ENCODE data around the gene DNAJB11.

DNA sequence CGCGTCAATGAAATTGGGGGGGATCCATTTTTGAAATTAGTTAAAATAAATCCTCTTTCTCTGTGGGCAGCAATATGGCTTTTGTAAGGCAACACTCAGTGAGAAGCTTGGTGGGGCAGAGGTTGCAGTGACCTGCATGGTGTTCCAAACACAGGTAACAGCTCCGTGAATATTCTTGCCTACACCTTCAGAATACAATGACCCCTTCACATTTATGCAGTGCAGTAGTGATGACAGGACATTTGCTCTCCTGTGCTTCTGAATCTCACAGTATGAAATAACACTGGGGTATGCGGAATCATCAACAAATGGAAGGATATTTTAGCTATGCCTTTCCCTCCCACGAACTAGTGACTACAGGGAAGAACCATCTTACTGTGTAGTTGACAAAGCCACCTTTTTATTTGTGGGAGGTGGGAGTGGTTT is 49.3 kb downstream of the DNAJB11 start:
- TF ChIP-seq, protein P1, sequence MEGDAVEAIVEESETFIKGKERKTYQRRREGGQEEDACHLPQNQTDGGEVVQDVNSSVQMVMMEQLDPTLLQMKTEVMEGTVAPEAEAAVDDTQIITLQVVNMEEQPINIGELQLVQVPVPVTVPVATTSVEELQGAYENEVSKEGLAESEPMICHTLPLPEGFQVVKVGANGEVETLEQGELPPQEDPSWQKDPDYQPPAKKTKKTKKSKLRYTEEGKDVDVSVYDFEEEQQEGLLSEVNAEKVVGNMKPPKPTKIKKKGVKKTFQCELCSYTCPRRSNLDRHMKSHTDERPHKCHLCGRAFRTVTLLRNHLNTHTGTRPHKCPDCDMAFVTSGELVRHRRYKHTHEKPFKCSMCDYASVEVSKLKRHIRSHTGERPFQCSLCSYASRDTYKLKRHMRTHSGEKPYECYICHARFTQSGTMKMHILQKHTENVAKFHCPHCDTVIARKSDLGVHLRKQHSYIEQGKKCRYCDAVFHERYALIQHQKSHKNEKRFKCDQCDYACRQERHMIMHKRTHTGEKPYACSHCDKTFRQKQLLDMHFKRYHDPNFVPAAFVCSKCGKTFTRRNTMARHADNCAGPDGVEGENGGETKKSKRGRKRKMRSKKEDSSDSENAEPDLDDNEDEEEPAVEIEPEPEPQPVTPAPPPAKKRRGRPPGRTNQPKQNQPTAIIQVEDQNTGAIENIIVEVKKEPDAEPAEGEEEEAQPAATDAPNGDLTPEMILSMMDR (conservative IDR thresholded peaks at IDR 0.05; ENCODE audit: low read depth, low read length): no peak
- no peak for TF ChIP-seq EZH2 (IDR thresholded peaks at IDR 0.05; ENCODE audit: borderline replicate concordance, low read depth, low read length, poor library complexity, severe bottlenecking)
